GM21515 (cell line): ENCODE results near the gene EIF1B.

ENCODE experiments used
- ATAC-seq: cut with Tn5 transposase; IDR thresholded peaks from one replicate; pipeline ENCODE4 v1.9.1; 2021; ENCODE audit not compliant: unreplicated experiment

EIF1B gene

DNA sequence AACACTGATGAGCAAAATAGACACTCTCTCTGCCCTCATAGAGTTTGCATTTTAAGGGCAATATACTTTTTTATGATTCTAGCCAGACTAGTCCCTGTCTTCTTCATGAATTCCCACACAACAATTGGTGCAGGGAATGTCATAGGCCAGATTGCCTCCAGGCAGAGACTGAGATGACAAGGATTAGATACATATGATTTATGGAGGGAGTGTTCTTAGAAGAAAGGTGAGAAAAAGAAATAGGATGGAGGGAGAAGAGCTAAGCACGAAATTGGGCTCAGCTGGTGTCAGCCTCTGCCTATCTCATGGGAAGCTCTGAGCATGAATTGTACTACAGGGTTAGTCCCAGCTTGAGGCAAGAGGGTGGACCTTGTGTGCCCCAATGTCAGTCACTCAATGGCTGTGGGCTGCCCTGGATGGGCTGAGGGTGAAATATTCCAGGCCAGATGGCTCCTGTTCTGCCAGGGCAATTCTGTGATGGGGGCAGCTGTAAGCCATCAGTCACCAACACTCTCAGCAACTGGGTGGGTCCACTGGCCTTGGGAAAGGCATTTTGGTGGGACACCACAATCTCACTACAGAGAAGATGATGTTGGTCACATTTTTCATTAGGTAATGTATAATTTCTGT, 31.1 kb downstream of the EIF1B start:
- no peak for ATAC-seq

DNA sequence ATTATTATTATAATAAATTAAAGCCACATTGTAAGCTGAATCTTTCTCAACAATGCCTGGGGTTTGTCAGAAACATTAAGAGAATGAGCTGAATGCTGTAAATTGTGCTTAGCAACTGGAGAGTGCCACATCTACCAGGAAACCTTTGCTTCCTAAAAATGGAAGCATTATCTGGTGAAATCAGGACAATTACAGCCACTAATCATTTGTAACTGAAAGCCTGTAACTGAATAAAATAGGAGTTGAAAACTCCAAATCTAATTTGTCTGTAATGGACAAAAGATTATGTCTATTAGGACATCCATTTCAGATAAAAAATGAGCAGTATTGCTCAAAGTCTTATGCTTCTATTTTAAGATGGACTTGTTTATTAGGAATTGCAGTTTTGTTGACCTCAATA, 32.2 kb downstream of the EIF1B start:
- ATAC-seq, result no peak

DNA sequence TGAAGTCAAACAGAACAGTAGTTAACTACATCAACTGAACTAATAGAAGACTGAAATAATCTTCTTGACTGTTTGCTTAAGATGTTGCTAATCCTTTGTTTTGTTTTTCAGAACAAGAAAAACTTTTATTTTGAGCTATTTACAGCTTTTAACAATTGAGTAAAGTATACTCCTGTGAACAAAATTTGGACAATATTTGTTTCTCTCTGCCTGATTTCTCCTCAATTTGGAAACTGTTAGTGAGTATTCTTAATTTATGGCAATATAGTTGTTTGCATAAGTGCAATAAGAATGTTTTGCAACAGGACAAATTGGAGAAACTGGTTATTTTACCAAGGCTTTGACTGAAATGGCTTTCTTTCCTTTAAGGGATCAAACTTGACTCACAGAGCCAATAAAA, 41.0 kb downstream of the EIF1B start:
- no peak for ATAC-seq

DNA sequence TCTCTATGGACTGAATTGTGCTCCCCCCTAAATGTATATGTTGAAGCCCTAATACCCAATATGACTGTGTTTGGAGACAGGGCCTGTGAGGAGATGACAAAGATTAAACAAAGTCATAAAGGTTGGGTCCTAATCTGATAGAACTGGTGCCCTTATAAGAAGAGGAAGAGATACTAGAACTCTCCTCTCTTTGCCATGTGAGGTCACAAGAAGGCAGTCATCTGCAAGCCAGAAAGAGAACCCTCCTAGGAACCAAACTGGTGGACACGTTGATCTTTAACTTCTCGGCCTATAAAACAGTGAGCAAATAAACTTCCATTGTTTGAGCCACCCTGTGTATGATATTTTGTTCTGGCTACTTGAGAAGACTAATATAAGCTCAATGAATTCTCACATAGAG, 45.9 kb downstream of the EIF1B start:
- no peak for ATAC-seq

DNA sequence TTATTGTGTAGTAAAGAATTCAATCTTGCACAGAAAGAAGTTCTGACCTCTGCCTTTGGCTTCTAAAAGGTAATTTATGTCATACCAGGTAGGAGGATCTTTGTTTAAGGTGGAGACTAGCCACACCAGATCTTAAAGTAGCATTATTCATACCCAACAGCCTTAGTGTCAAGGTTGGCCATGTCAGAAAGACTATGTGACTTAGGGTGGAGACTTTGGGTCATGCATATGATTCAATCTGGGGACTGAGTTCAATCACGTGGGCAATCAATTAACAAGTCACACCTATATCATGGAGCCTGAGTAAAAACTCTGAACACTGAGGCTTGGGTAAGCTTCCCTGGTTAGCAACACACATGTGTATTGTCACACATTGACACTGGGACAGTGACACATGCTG, 48.9 kb downstream of the EIF1B start:
- ATAC-seq, result no peak
